GM19452 (cell line): Measurements from ENCODE around the gene TYRO3.

Experiments
- ATAC-seq: cut with Tn5 transposase; IDR thresholded peaks from one replicate; pipeline ENCODE4 v1.9.1; 2021; ENCODE audit not compliant: unreplicated experiment

The TYRO3 gene

GRCh38 chr15:41603411-41603935 is 44.5 kb downstream of the TYRO3 start:
- ATAC-seq = no peak

- ATAC-seq = no peak
Observed at GRCh38 chr15:41603941-41604911, 45.2 kb downstream of the TYRO3 start.

GRCh38 chr15:41605566-41605965 is 46.6 kb downstream of the TYRO3 start:
- no peak for ATAC-seq

GRCh38 chr15:41606997-41607396 is 48.0 kb downstream of the TYRO3 start:
- ATAC-seq = no peak

DNA sequence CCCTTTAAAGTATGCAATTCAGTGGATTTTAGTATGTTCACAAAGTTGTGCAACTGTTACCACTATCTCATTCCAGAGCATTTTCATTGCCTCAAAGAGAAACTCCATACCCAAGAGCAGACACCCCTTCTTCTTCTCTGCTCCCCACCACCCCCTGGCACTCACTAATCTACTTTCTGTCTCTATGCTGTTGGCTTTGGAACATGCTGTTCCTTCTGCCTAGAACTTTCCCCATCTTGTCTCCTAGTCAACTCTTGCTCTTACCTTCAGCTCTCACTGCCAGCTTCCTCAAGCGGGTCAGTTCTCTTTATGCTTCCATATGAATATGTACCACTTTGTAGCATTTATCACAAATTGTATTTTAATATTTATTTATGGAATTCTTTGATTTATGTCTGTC is 50.1 kb downstream of the TYRO3 start:
- ATAC-seq = no peak

DNA sequence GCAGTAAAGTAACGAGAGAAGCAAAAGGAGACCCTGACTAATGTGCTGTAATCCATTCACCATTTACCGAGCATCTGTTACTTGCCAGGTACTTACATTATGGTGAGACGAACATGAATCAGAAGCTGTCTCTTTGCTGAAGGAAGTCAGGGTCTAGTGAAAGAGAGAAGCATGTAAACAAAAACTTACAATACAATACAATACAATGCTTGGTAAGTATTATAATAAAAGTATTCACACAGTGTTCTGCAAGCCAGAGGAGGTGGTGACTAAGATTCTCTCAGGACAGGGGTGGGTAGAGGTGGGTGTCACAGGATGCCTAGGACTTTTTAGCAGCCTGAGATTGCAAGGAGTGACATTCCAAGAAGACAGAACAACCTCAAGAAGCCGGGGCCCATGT is 51.0 kb downstream of the TYRO3 start:
- ATAC-seq = no peak

- no peak for ATAC-seq
Observed at GRCh38 chr15:41620536-41621199, 61.7 kb downstream of the TYRO3 start.

DNA sequence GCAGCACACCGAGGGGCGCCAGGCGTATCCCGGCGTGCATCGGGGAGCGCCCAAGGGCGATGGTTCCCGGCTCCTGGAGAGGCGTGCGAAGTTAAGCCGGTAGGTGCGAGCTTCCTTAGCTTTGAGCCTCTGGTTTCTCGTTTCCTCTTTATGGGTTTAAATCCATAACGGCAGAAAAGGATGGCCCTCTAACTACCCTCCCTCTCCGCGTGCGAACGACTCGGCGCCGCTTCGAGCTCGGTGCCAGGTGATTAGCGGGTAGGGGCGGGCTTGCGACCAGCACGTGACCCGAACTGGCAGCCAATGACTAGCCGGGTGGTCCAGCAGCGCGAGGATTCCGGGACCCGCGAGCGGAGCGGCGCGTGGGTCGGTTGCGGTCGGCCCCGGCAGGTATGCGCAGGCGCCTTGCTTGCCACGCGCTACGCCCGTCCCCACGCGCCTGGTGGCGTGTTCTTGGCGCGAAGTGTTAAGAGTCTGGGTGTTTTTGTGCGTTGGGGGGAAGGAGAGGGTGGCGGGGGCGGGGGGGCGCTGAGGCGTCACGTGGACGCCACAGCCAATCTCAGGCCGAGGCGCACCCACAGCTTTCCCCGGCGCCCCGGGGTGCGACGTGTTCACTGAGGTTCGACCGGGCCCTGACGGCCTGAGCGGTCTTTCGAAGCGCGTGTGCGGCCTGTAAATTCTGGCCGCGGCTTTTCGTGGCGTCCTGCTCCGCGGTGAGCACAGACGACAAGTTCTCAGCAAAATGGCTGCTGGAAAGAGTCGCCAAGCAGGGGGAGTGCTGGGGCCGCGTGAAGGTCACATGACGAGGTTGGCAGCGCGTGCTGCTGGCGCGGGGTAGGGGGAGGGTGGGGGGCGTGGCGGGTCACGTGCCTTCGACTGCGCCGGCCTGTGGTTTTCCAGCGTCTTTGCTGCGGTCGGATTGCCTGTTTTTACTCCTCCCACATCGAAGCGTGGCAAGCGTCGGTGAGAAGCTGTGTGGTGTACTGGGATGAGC is 62.5 kb downstream of the TYRO3 start:
- no peak for ATAC-seq

DNA sequence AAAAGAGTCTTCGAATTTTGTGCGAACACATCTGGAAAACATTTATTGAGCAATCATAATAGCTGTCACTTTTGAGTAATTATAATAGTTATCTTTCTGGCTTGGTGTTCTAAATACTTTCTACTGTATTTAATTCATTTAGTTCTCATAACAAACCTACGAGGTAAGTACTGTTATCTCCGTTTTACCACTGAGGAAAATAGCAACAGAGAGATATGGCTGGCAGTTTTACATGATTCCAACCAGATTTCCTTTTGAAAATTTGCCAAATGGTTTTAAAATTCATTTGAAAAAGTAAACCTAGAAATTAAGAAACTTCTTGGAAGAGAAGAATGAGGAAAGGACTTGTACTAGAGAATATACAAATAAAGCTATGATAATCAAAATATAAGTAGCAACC is 63.9 kb downstream of the TYRO3 start:
- ATAC-seq = no peak

- ATAC-seq = no peak
Observed at GRCh38 chr15:41627203-41627602, 68.2 kb downstream of the TYRO3 start.

DNA sequence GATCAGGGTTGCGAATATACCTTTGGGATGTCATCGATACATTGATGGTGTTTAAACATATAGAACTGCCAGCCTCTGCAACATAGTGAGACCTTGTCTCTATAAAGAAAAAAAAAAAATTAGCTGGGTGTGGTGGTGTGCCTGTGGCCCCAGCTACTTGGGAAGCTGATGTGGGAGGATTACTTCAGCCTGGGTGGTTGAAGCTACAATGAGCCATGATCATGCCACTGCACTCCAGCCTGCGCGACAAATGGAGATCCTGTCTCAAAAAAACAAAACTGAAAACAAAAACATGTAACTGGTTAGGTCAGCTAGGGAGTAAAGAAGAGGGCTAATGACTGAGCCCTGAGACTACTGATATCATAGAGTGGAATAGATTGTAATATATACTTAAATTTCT is 70.5 kb downstream of the TYRO3 start:
- no peak for ATAC-seq

- ATAC-seq = no peak
Observed at GRCh38 chr15:41629883-41630282, 70.9 kb downstream of the TYRO3 start.

DNA sequence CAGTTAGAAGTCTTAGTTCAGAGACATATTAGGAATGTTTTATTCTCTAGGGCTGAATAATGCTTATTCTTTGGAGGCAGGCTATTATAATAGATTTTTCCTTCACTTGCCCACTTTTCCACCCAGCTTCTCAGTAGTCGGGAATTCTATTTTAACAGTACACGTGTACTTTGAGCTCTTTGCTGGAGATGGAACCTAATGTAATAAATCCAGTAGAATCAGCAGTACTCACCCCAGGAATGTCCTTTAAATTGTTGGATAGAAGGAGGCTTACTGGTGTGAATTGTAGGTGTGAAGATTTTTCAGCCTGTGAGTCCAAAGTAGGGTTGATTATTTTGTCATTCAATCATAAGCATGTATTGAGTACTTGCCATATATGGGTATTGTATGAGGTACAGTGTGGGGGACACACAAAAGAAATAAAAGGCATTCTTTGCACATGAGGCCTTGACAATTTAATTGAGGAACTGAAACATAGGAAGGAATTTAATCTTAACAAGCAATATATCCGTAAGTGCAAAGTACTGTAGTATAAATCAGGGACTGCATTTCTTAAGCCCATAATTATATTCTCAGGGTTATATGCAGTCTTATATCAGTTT is 71.7 kb downstream of the TYRO3 start:
- no peak for ATAC-seq

- no peak for ATAC-seq
Observed at GRCh38 chr15:41631880-41632470, 73.0 kb downstream of the TYRO3 start.
